Measurements from ENCODE around the gene PRRC2B. TPM values are rescaled to one million over a fixed set of nuclear protein-coding genes. Genes with fewer than 3 reads are reported as not detected.
A peak's percentile ranks its signal among the peaks of the same experiment; 100 is the strongest.

PRRC2B gene
- total and polyA plus RNA-seq, 2 of the 13 experiments (the other 11 are each of a cell fraction or from before 2014, with no cell fraction given) = 20.8 to 37.4 TPM

GRCh38 chr9:131545003-131545785 is 151.3 kb downstream of the PRRC2B start, which contains the start of gene PRRT1B (continued):
- TF ChIP-seq PREB (CRISPR knock-in tag; IDR thresholded peaks at IDR 0.05) = no peak
- TF ChIP-seq NR1H2 (CRISPR knock-in tag; IDR thresholded peaks at IDR 0.05; ENCODE audit: borderline replicate concordance, low read depth) = no peak
- TF ChIP-seq HNRNPK (IDR thresholded peaks at IDR 0.05; ENCODE audit: low read depth, low read length, poor library complexity, severe bottlenecking) = peak; percentile 80
- no peak for TF ChIP-seq STAT6 (CRISPR knock-in tag; IDR thresholded peaks at IDR 0.05; ENCODE audit: borderline replicate concordance)
- TF ChIP-seq ZNF543 (CRISPR knock-in tag; IDR thresholded peaks at IDR 0.05) = peak; percentile 60
- TF ChIP-seq ZNF20 (CRISPR knock-in tag; IDR thresholded peaks at IDR 0.05) = no peak
- TF ChIP-seq KIAA2018 (CRISPR knock-in tag; IDR thresholded peaks at IDR 0.05; ENCODE audit: borderline replicate concordance) = no peak
- peak; percentile 53; the same call in 1 of the 2 replicates for TF ChIP-seq NR2C2 (CRISPR knock-in tag; IDR thresholded peaks at IDR 0.05; ENCODE audit: borderline replicate concordance)
- TF ChIP-seq ZNF777 (CRISPR knock-in tag; IDR thresholded peaks at IDR 0.05) = peak; percentile 95
- peak; percentile 64; the same call in 1 of the 2 replicates for TF ChIP-seq ZNF280D (CRISPR knock-in tag; IDR thresholded peaks at IDR 0.05)
- TF ChIP-seq ZNF629 (CRISPR knock-in tag; conservative IDR thresholded peaks at IDR 0.05) = no peak
- peak; percentile 81; the same call in 1 of the 2 replicates for TF ChIP-seq ZNF749 (CRISPR knock-in tag; IDR thresholded peaks at IDR 0.05; ENCODE audit: borderline replicate concordance)
